T-helper 1 cell (primary cell): ENCODE measurements around the gene DPM3.
"Not testable (repeated sequence)": the region's sequence is repeated elsewhere in the genome, so short reads cannot be mapped to it uniquely, and the experiment has no call there.

Experiments used
- DNase-seq, 5 donors: peaks; one replicate each; pipeline ENCODE4 v3.0.0-alpha.2; 2012 to 2020

The DPM3 gene

DNA sequence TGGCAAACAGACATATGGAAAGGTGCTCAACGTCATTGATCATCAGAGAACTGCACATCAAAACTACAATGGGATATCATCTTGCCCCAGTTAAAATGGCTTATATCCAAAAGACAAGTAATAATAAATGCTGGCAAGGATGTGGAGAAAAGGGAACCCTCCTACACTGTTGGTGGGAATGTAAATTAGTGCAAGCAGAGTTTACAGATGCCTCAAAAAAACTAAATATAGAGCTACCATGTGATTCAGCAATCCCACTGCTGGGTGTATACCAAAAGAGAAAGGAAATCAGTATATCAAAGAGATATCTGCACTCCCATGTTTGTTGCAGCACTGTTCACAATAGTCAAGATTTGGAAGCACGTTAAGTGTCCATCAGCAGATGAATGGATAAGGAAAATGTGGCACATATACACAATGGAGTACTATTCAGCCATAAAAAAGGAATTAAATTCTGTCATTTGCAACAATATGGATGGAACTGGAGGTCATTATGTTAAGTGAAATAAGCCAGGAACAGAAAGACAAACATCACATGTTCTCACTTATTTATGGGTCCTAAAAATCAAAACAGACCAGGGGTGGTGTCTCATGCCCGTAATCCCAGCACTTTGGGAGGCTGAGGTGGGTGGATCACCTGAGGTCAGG, 15.8 kb upstream of the DPM3 start:
- not testable (repeated sequence) for DNase-seq

DNA sequence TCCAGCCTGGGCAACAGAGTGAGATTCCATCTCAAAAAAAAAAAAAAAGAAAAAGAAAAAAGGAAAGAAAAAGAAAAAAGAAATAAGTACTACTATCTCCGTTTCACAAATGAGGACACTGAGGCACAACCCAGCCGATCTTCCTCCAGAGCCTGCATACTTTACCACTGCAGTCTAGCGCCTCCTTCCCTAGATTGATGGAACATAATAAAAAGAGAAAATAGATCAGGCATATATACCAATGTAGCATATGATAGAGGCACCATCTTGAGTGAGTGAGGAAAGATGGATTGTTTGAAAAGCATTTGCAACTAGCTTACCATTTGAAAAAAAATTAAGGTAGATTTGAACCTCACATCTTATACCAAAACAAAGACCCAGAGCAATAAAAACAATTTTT, 5.2 kb upstream of the DPM3 start:
- DNase-seq: no peak

DNA sequence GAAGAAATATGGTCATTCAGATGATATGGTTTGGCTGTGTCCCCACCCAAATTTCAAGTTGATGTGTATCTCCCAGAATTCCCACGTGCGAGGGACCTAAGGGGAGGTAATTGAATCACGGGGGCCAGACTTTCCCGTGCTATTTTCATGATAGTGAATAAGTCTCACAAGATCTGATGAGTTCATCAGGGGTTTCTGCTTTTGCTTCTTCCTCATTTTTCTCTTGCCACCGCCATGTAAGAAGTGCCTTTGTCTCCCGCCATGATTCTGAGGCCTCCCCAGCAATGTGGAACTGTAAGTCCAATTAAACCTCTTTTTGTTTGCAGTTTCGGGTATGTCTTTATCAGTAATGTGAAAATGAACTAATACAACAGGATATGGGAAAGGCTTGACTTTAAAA, 1.4 kb upstream of the DPM3 start:
- no peak for DNase-seq

DNA sequence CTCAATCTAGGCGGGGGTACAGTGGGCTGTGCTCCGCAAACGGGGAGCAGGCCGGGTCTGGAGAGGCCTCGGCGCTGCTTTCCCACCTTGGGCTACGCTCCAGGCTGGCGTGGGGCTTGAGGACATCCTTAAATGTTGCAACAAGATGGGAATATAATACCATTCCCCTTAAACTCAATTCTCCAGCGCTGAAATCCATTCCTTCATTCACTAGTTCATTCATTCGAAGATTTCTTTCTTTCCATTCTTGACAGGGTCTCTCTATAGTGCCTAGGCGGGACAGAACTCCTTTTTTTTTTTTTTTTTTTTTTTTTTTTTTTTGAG, 261 bp upstream of the DPM3 start:
- DNase-seq: no peak

DNA sequence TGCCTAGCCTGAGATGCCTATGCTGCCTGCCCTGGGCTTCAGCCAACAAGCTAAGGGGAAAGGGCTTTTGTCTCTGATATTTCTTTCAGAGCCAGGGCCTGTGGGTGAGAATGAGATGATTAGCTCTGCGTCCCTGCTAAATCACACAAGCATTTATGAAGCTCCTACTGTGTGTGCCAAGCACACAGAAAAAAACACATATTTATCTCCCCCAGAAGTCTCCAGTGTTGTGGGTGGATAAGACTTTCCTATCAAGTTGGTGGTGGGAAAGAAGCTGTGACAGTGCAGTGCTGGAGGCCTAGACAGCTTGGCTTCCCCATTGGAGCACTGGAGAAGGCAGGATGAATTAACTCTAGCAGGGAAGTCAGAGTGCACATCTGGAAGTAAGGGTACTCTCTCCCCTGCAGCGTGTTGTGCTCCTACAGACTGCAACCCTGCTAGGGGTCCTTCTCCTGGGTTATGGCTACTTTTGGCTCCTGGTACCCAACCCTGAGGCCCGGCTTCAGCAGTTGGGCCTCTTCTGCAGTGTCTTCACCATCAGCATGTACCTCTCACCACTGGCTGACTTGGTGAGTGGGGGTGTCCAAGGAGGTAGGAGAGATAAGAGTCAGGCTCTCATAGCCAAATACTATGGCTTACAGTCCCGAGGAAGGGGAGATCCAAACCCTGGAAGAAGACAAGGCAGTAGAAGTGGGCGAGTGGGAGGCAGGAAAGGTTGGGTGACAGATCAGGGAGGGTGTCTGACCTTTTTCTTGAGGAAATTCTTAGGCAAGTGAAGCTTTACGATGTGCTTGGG, 3.0 kb downstream of the DPM3 start:
- no peak for DNase-seq

DNA sequence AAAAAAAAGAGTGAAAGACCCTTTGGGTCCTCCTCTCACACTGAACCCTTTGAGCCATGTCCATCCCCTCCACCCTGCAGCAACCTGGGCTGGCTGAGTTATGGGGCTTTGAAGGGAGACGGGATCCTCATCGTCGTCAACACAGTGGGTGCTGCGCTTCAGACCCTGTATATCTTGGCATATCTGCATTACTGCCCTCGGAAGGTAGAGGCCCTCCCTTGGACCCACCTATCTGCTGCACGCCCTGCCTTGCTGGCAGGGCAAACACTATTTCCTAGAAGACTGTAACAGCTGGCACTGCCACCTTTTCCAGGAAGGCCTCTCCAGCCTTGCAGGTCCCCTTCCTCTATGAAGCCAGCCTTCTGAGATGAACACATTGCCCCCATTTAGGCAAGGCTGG, 3.6 kb downstream of the DPM3 start:
- peak in 1 of 5 donors; percentile 82 for DNase-seq

DNA sequence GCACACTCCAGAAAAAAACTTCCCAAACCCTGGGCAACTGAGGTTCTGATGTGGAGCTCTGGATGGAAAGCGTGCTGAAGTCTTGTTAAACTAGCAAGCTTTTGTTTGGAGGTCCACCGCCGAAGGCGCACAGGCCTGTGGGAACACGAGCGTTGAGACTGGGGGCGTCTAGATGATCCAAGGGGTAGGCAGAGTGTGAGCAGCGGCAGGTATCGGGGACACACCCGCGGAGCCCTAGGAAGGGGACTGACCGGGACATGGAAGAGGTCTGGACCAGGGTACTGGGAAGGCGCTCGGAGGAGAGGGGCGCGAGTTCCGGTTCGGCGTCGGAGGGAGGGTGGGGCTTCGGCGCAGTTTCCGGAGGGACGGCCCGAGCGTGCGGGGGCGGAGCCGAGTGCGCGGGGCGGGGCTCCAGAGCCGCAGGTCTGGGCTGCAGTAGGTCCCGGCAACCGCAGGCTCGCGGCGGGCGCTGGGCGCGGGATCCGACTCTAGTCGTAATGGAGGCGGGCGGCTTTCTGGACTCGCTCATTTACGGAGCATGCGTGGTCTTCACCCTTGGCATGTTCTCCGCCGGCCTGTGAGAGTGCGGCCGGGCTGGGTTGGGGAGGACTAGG, 4.8 kb downstream of the DPM3 start, which contains the start of gene SLC50A1:
Gene SLC50A1 (plus strand): TSS at position 438 of the 614 bp plus-strand sequence. CDS start 60 bp downstream, at position 498.
- peak; percentile 87 to 94 (median 92) for DNase-seq

DNA sequence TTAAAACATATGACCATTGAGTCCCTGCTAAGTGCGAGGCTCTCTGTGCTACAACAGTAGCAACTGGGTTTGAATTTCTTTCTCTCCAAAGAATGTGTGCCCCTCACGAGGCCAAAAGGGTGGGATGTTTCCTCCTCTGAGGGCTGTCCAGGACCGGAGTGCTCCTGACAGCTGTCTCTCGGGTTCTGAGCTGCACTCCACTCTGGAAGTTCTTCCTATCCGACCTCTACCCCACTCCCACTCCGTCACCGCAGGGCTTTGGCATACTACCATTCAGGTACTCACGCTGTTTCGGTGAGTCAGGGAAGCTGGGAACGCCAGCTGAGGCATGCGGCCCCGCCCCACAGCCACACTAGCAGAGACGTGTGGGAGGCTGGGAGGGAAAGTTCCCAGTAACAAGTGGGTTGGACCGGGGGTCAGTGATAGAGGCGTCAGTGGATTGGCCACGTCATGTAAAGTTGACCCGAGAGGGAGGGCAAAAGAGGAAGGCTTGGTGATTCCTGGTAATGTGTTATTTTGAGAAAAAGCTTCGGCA, 5.4 kb downstream of the DPM3 start:
- DNase-seq: peak in 2 of 5 donors; percentile 26 to 34

DNA sequence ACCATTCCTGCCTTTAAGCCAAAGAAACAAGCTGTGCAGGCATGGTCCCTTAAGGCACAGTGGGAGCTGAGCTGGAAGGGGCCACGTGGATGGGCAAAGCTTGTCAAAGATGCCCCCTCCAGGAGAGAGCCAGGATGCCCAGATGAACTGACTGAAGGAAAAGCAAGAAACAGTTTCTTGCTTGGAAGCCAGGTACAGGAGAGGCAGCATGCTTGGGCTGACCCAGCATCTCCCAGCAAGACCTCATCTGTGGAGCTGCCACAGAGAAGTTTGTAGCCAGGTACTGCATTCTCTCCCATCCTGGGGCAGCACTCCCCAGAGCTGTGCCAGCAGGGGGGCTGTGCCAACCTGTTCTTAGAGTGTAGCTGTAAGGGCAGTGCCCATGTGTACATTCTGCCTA, 6.0 kb downstream of the DPM3 start:
- DNase-seq: no peak

DNA sequence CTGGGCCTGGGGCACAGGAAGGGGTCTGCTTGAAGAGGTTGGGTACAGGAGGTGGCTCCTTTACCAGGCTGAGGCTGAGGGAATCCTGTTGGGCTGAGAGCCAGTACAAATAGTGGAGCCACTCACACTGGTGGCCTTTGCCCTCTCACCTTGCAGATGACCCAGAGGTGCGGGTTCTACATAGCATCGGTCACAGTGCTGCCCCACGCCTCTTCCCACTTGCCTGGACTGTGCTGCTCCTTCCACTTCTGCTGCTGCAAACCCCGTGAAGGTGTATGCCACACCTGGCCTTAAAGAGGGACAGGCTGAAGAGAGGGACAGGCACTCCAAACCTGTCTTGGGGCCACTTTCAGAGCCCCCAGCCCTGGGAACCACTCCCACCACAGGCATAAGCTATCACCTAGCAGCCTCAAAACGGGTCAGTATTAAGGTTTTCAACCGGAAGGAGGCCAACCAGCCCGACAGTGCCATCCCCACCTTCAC, 6.5 kb downstream of the DPM3 start:
- DNase-seq: no peak

DNA sequence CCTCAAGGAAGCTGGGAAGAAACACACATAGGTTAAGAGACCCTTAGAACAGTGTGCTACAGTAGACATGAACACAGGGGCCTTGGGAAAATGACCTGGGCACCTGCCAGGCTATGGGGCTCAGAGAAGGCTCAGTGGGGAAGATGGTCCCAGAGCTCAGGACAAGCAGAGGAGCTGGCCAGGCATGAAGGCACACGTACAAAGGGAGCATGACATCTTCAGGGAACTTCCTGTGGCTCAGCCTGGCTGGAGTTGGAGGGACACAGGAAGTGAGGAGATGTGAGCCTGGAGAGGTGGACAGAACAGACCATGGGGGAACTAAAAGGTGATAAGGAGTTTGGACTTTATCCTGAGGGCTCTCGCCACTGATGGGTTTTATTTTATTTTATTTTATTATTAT, 8.5 kb downstream of the DPM3 start:
- no peak for DNase-seq

DNA sequence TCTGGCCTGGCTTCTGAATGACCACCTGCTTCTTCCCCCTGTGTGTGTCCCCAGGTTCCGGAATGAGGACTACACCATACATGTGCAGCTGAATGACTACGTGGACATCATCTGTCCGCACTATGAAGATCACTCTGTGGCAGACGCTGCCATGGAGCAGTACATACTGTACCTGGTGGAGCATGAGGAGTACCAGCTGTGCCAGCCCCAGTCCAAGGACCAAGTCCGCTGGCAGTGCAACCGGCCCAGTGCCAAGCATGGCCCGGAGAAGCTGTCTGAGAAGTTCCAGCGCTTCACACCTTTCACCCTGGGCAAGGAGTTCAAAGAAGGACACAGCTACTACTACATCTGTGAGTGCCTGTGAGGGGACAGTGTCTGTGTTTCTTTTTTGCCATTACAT, 9.0 kb downstream of the DPM3 start:
- no peak for DNase-seq

DNA sequence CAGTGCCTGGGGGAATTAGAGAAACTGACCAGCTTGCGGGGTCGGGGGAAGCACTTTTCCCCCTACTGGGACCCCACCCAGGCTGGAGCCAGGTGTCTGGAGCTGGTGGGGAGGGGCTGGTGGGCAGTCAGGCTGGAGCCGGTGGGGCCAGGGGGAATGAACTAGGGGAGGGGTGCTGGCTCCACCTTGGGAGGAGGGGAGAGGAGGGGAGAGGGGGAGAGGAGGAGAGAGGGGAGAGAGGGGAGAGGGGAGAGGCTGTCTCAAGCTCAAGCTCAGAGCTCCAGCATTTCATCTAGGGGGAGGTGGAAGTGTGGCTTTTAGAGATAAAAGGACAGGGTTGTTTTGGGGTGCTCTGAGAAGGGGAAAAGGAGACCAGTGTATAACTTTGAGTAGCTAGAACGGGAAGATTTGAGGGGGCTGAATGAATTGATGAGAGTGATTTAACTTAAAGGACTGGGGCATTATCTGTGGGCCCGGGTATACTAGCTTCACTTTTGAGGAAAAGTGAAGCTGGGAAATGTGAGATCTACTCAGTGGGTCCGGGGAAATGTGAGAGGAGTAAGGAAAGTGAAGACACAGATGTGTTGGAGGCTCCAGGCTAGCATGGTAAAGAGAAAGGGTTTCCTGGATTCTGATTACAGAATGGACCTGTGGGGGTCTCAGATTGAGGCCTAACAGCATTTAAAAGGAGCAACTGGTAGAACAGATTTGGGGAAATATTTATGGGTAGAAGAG, 9.9 kb downstream of the DPM3 start:
- DNase-seq: no peak

DNA sequence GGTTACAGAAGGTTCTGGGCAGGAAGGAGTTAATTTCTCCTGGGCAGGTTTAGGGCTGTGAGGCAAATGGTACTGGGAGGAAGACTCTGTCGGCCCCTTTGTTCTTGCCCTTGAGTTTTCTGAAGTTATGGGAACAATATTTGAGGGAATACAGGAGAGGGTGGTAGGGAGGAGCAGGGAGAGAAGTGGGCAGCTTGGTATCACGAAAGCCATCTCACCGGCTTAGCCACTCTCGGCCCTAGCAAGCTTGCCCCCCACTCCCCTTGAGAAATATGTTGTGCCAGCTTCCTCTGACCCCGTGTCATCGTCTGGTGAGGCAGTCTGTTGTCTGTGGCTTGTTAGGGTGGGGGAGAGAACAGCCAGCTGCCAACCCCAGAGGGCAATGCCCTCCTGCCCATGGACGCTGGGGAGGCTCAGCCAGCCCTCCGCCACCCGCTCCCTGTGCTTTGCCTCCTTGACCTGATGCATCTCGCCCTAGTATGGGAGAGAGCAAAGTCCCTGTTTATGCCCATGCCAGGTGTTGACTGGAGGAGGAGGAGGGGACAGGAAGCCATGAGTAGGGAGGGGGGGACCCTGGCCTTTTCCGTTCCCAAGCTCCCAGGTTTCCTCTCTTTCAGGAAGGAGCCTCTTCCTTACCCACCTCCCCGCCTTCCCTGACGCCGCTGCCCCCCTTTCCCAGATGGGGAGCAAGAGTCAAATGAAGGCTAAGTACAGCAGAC, 11.4 kb downstream of the DPM3 start:
- no peak for DNase-seq

DNA sequence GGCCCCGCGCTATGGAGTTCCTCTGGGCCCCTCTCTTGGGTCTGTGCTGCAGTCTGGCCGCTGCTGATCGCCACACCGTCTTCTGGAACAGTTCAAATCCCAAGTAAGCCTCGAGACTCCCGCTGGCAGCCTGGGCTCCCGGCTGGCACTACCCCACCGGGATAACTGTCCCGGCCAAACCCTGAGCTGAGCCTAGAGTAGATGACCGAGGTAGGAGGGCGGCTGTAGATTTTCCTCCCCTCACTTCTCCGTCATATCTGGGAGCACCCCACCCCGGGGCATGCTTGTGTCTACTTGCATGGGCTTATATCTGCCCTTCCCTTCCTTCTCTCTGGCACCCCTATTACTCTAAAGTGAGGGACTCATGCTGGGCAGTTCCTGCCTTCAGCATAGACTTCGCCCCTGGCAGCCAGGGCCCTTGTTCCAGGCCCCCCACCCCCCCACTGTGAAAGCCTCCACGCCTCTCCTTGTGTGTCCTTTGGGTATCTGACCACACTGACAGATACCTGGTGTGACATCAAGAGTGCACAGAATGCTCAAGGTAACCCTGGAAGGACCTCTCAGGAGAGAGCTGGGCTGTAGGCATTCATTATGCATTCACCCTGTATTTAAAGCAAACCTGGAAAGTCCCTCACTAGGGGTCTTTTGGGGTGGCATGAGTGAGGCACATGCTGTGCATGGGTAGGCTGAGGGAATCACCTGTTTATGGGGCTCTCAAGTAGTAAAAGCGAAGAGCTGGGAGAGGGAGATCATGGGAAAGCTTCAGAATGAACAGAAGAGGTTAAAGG, 12.2 kb downstream of the DPM3 start:
- no peak for DNase-seq

DNA sequence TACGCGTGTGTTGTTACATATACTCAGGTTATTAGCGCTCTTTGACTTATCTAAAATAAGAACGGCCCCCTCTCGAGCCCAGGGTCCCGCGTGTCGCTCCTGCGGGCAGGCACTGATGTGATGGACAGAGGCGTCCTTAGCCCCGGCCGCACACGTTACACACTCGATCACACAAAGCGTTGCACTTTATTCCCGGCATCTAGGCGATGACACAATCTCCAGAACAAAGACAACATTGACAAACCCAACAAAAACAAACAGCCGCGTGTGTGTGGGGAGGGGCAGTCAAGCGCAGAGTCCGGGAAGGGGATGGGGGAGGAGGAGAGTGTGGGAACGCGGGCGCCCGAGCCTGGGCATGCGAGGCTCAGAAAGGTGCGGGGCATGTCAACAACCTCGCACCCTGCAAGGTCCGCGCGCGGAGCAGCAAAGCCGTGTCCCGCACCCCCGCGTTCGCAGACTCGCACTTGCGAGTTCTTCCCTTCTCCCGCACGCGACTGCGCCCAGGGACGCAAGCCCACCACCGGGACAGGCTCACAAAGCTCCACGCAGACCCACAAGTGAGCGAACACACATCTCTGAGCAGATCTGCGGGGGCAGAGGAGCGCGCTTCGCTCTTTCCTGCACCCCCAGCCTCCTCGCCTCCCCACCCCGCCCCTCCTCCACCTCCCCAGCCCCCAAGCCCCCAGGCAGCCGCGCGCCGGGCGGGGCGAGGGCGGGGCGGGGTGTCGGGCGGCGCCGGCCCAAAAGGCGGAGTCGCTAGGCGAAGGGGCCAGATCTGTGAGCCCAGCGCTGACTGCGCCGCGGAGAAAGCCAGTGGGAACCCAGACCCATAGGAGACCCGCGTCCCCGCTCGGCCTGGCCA, 13.0 kb downstream of the DPM3 start, which contains the start of gene EFNA1:
Gene EFNA1 (plus strand): TSS at position 772 of the 862 bp plus-strand sequence. CDS start 102 bp downstream, outside the sequence.
- peak in 2 of 5 donors; percentile 32 to 39 for DNase-seq

DNA sequence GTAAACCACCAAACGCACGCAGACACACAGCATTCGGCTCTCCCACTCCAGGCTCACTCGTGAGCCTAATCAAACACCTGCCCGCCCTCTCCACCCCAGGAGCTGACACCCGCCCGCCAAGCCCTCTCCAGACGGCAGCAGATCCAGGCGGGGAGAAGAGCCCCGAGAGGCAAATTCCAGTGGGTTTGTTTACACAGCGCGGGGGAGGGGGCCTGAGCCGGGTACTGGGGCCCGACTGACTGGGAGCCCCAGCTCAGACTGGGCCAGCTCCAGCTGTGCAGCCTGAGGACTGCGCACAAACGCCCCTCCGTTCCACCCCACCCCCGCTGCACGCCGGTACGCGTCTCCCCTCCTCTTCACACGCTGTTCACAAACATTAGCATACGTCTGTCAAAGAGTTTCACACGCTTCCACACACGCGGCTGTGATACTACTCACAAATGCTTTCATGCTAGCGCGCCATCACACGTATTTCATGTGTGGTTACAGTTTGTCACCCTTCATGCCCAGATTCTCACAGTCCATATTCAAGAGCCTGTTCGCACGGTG, 13.7 kb downstream of the DPM3 start:
- DNase-seq: peak in 1 of 5 donors; percentile 32

DNA sequence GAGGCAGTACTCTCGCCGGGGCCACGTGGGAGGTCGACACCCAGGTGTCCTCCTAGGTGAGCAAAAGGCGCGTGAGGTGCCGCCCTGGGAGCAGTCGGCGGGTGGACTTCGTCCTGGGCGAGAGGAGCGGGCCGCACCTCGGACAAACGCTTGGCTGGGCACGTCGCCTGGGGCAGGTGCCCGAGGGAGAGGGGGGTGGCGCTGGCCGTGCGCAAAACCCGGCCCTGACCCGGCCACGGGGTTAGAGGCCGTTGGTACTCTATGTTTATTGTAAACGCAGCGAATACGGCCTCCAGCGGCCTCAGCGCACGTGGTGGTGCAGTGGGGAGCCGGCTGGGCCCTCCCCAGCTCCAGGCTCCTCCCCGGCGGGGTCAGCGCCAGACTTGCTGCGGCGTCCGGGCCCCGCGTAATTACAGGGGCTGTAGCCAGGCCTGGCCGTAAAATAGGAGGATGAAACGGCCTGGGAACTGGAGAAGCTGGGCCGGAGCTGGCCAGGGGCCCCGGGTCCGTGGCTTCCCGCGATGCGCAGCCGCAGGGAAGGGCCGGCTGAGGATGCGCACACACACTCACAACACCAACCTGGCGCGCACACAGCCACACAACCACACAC, 14.3 kb downstream of the DPM3 start:
- DNase-seq: no peak

DNA sequence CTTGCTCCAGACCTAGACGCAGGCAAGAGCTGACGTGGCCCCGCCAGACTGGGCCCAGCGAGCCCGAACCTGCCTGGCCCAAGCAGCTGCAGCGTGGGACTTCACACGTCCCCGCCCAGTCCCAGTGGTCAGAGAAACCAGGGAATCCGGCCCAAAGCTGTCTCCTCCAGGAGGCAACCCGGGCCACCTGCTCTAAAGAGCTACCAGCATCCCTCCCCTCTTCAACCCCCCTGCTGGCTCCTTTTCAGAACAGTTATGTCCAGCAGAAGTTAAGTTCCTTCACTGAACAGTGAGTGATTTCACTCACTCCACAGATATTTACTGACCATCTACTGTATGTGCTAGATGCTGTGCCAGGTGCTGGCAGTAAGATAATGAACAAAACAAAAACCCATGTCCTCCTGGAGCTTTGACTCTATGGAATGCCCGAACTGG, 14.8 kb downstream of the DPM3 start:
- no peak for DNase-seq
